ENCODE data around the gene PIGV. TPM values are rescaled to one million over a fixed set of nuclear protein-coding genes. Genes with fewer than 3 reads are reported as not detected.

PIGV gene
- total RNA-seq, 1 experiment from 2014 or later: 13.2 TPM

DNA sequence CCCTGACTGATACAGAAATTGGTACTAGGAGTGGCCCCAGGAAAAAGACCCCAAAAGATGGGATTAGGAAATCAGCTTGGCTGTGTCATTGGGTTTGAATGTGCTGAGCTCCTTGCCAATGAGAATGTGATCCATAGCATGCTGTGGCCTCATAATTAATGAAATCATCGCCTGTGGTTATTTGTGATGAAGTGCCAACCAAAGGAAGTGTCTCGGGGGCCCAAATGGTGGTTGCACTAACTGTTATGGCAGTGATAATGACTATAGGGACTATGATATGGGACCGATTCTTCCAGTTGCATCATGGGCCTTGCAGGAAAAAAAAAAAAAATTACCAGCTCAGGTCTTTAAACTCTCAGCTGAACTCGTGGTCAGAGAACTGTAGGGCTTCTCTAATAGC is 23.3 kb downstream of the PIGV start:
- Histone ChIP-seq H4K20me1 (ENCODE audit: insufficient read depth) (no peaks in the 10 kb centered on the region), H3K4me2 (ENCODE audit: low read length) (no peak overlapping the region), H2AFZ (ENCODE audit: low read depth, low read length, poor library complexity, severe bottlenecking) (no peak overlapping the region), H3K4me1 (ENCODE audit: control insufficient read depth in 1 of 2, insufficient read depth in 2 of 2, low read length in 2 of 2) (peaks cover 0 to 14% of the 10 kb centered on the region in 2 experiments; a peak in 1 of 4 replicates), H3K36me3 (ENCODE audit: control insufficient read depth in 1 of 2, insufficient read depth in 2 of 2, low read length in 2 of 2) (no peaks in the 10 kb centered on the region), H3K4me3 (replicated peaks in 1 of 2; ENCODE audit: low read depth in 1 of 2, low read length in 2 of 2) (no peak overlapping the region), H3K9me3 (ENCODE audit: control insufficient read depth in 1 of 2, insufficient read depth in 1 of 2, low read depth in 1 of 2, low read length in 2 of 2) (no peaks in the 10 kb centered on the region), H3K27ac (ENCODE audit: low read depth, low read length) (no peak overlapping the region), H3K9me2 (ENCODE audit: insufficient read depth) (0 out of 2 replicates have a peak, but pooled peaks cover 4% of the 10 kb centered on the region), H3K27me3 (ENCODE audit: insufficient read depth, low read length) (no peaks in the 10 kb centered on the region), H3K79me2 (ENCODE audit: insufficient read depth, low read length) (no peaks in the 10 kb centered on the region), H3K9ac (ENCODE audit: low read length) (no peak overlapping the region)
- TF ChIP-seq EZH2phosphoT487 (IDR thresholded peaks at IDR 0.05; ENCODE audit: borderline replicate concordance): no peak
- no peak for TF ChIP-seq CBX3 (IDR thresholded peaks at IDR 0.05; ENCODE audit: low read depth)
- no peak for TF ChIP-seq SIN3A (IDR thresholded peaks at IDR 0.05; ENCODE audit: low read depth)
- no peak for TF ChIP-seq ZFX (IDR thresholded peaks at IDR 0.05)
- TF ChIP-seq TCF7L2 (IDR thresholded peaks at IDR 0.05; ENCODE audit: borderline replicate concordance, extremely low read depth, insufficient read depth, insufficient read length): no peak
- ChIA-PET RAD21 (ENCODE audit: low non-redundant PET in 1 of 2, low total read pairs in 2 of 2, uncharacterized antibody in 2 of 2, unreplicated experiment in 2 of 2) (interaction anchor here in 1 of 2 experiments (0.5 kb wide), 1 partner anchor 54 kb away, joined by 3 read pairs; no protein-coding TSS in a partner anchor), POLR2A (interaction anchor here (1.2 kb wide), 1 partner anchor 52 kb away, joined by 3 read pairs; no protein-coding TSS in a partner anchor), CTCF (interaction anchor here (1.6 to 3.1 kb wide), 6 partner anchors 9 to 54 kb away, joined by 4 to 17 read pairs (median 8); no protein-coding TSS in a partner anchor)
- ATAC-seq (no peak), DNase-seq (ENCODE audit: low read depth, low spot score) (no peak)
- no TSS peak for BruUV-seq (replicated peaks)
- intact Hi-C loops (cut with micrococcal nuclease): no loop called here

- Histone ChIP-seq H3K79me2 (ENCODE audit: insufficient read depth, low read length) (no peaks in the 10 kb centered on the region), H3K9me2 (ENCODE audit: insufficient read depth) (0 out of 2 replicates have a peak, but pooled peaks cover 4% of the 10 kb centered on the region), H3K9me3 (ENCODE audit: control insufficient read depth in 1 of 2, insufficient read depth in 1 of 2, low read depth in 1 of 2, low read length in 2 of 2) (no peaks in the 10 kb centered on the region), H3K36me3 (ENCODE audit: control insufficient read depth in 1 of 2, insufficient read depth in 2 of 2, low read length in 2 of 2) (no peaks in the 10 kb centered on the region), H2AFZ (ENCODE audit: low read depth, low read length, poor library complexity, severe bottlenecking) (no peak overlapping the region), H3K4me2 (ENCODE audit: low read length) (no peak overlapping the region), H3K27ac (ENCODE audit: low read depth, low read length) (no peak overlapping the region), H4K20me1 (ENCODE audit: insufficient read depth) (no peaks in the 10 kb centered on the region), H3K9ac (ENCODE audit: low read length) (no peak overlapping the region), H3K27me3 (ENCODE audit: insufficient read depth, low read length) (no peaks in the 10 kb centered on the region), H3K4me1 (ENCODE audit: control insufficient read depth in 1 of 2, insufficient read depth in 2 of 2, low read length in 2 of 2) (peaks cover 0 to 14% of the 10 kb centered on the region in 2 experiments; a peak in 1 of 4 replicates), H3K4me3 (replicated peaks in 1 of 2; ENCODE audit: low read depth in 1 of 2, low read length in 2 of 2) (no peak overlapping the region)
- ChIA-PET CTCF (interaction anchor here (1.5 to 3.1 kb wide), 4 partner anchors 9 to 47 kb away, joined by 4 to 17 read pairs (median 7); no protein-coding TSS in a partner anchor), POLR2A (no interaction called here), RAD21 (ENCODE audit: low non-redundant PET in 1 of 2, low total read pairs in 2 of 2, uncharacterized antibody in 2 of 2, unreplicated experiment in 2 of 2) (no interaction called here)
- ATAC-seq (no peak), DNase-seq (ENCODE audit: low read depth, low spot score) (no peak)
- BruUV-seq (replicated peaks): no TSS peak
- intact Hi-C loops (cut with micrococcal nuclease): no loop called here
- no peak for TF ChIP-seq ZFX (IDR thresholded peaks at IDR 0.05)
- no peak for TF ChIP-seq RAD21 (IDR thresholded peaks at IDR 0.05; ENCODE audit: low read depth)
- no peak for TF ChIP-seq EZH2 (IDR thresholded peaks at IDR 0.05)
- no peak for TF ChIP-seq POLR2A (IDR thresholded peaks at IDR 0.05; ENCODE audit: borderline replicate concordance, extremely low read depth, insufficient read depth, insufficient read length)
- no peak for TF ChIP-seq CBX3 (IDR thresholded peaks at IDR 0.05; ENCODE audit: low read depth)
- TF ChIP-seq SIN3A (IDR thresholded peaks at IDR 0.05; ENCODE audit: low read depth): no peak
- TF ChIP-seq JUND (IDR thresholded peaks at IDR 0.05): no peak
- no peak for TF ChIP-seq ATF3 (IDR thresholded peaks at IDR 0.05)
- TF ChIP-seq TCF7L2 (IDR thresholded peaks at IDR 0.05; ENCODE audit: borderline replicate concordance, extremely low read depth, insufficient read depth, insufficient read length): no peak
Observed at GRCh38 chr1:26811708-26812107, 24.0 kb downstream of the PIGV start.

Measured in HCT116 (cell line).